ENCODE data around the gene NEURL4. TPM values are rescaled to one million over a fixed set of nuclear protein-coding genes. Genes with fewer than 3 reads are reported as not detected.

Gene NEURL4
- total RNA-seq, 1 experiment from 2014 or later, result 81.7 TPM

DNA sequence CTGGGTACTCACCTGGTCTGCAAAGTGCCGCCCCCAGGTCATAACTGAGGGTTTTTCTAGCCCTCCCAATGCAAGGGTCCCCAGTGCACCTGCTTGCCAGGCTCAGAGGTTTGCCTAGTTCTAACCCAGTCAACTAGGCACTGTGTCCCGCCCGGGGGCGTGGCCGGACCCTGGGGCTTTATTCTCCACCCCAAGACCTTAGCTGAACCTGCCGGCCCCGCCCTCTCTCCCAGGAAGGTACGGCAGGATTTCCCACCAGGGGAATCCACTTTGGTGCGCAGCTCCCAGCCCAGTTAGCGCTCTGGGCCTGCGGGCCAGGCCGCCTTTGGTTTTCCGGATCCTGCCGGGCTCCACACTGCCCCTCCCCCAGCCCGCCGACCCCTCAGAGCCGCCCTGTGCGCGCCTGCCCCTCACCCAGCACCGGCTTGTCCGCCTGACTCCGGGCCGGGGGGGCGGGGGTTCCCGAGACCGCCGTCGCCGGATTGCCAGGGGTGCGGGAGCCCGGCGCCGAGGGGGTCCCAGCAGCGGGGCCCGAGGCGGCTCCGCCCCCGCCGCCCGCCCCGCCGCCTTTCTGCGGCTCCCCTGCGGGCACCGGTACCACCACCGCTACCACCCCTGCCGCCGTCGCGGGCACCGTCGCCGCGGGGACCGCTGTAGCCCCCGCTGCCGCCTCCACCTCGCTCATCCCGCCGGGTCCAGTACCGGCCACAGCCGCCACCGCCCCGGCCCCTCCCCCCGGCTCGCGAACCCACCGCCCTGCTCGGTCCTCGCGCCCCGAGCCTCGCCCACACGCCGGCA lies 35.1 kb downstream of the NEURL4 start:
- H3K27ac ChIP-seq (ENCODE audit: low read depth, low read length, poor library complexity, severe bottlenecking), result no peak overlapping the region
- H3K27me3 ChIP-seq (replicated peaks; ENCODE audit: insufficient read depth, low read depth, low read length, poor library complexity), result no peaks in the 10 kb centered on the region
- ChIA-PET CTCF (no interaction called here), POLR2A (ENCODE audit: low non-redundant PET) (no interaction called here)
- intact Hi-C loops (cut with micrococcal nuclease; ENCODE audit: unreplicated experiment), result no loop called here
- H3K36me3 ChIP-seq (ENCODE audit: insufficient read depth, low read length, poor library complexity, severe bottlenecking), result no peaks in the 10 kb centered on the region
- H3K4me3 ChIP-seq (ENCODE audit: low read depth, low read length, poor library complexity, severe bottlenecking), result peak overlapping the region; percentile 30
- peaks cover 22% of the 10 kb centered on the region for H3K4me1 ChIP-seq (ENCODE audit: insufficient read depth, low read length, poor library complexity, severe bottlenecking)
- H3K9me3 ChIP-seq (ENCODE audit: low read depth, low read length, poor library complexity, severe bottlenecking), result no peaks in the 10 kb centered on the region
- BruUV-seq (replicated peaks), result no TSS peak
- TF ChIP-seq, protein P1, sequence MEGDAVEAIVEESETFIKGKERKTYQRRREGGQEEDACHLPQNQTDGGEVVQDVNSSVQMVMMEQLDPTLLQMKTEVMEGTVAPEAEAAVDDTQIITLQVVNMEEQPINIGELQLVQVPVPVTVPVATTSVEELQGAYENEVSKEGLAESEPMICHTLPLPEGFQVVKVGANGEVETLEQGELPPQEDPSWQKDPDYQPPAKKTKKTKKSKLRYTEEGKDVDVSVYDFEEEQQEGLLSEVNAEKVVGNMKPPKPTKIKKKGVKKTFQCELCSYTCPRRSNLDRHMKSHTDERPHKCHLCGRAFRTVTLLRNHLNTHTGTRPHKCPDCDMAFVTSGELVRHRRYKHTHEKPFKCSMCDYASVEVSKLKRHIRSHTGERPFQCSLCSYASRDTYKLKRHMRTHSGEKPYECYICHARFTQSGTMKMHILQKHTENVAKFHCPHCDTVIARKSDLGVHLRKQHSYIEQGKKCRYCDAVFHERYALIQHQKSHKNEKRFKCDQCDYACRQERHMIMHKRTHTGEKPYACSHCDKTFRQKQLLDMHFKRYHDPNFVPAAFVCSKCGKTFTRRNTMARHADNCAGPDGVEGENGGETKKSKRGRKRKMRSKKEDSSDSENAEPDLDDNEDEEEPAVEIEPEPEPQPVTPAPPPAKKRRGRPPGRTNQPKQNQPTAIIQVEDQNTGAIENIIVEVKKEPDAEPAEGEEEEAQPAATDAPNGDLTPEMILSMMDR (conservative IDR thresholded peaks at IDR 0.05; ENCODE audit: low read depth, low read length), result no peak
- TF ChIP-seq EZH2 (IDR thresholded peaks at IDR 0.05; ENCODE audit: borderline replicate concordance, low read depth, low read length, poor library complexity, severe bottlenecking), result no peak
- no peak for DNase-seq (ENCODE audit: low spot score)

DNA sequence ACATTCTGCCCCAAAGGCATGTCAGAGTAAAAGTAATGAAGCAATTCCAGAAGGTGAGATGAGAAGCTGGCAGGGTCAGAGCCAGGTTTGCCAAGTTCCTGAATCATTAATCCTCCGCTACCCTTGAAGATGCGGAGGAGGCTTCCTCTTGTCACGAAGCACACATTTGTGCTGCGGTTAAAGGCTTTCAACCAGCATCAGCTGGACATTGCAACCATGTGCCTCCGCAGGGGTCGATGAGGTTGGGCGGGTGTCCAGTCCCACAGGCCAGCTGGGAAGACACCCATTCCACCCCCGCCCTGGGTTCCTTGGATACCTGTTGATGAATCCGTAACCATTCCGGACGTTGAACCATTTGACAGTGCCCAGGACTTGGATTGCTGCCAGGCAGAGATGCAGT lies 36.0 kb downstream of the NEURL4 start:
- TF ChIP-seq EZH2 (IDR thresholded peaks at IDR 0.05; ENCODE audit: borderline replicate concordance, low read depth, low read length, poor library complexity, severe bottlenecking), result no peak
- TF ChIP-seq, protein P1 (conservative IDR thresholded peaks at IDR 0.05; ENCODE audit: low read depth, low read length), result no peak
- no peaks in the 10 kb centered on the region for H3K36me3 ChIP-seq (ENCODE audit: insufficient read depth, low read length, poor library complexity, severe bottlenecking)
- BruUV-seq (replicated peaks), result no TSS peak
- peaks cover 22% of the 10 kb centered on the region for H3K4me1 ChIP-seq (ENCODE audit: insufficient read depth, low read length, poor library complexity, severe bottlenecking)
- no peaks in the 10 kb centered on the region for H3K9me3 ChIP-seq (ENCODE audit: low read depth, low read length, poor library complexity, severe bottlenecking)
- CTCF ChIA-PET, result interaction anchor here (0.6 kb wide), 1 partner anchor 270 kb away, joined by 4 read pairs; no protein-coding TSS in a partner anchor
- H3K27ac ChIP-seq (ENCODE audit: low read depth, low read length, poor library complexity, severe bottlenecking), result no peak overlapping the region
- no peak for DNase-seq (ENCODE audit: low spot score)
- no peak overlapping the region for H3K4me3 ChIP-seq (ENCODE audit: low read depth, low read length, poor library complexity, severe bottlenecking)
- POLR2A ChIA-PET (ENCODE audit: low non-redundant PET), result no interaction called here
- intact Hi-C loops (cut with micrococcal nuclease; ENCODE audit: unreplicated experiment), result no loop called here
- H3K27me3 ChIP-seq (replicated peaks; ENCODE audit: insufficient read depth, low read depth, low read length, poor library complexity), result no peaks in the 10 kb centered on the region

DNA sequence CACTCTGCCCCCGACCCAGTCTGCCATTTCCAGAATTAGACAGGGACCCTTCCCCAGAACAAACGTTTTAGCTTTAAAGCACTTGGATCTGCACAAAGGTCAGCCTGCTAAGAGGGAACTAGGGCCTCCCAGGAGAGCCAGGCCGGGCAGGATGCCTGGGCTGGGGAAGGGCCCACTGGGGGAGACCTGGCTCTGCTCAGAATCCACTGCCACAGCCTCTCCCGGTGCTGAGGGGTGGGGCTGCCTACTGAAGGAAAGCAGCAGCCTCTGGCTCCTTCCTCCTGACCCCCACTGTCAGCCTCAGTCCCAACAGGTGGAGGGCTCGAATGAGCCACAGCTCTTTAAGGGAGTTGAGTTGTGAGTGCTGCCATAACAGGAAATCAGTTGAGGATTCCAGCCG lies 36.4 kb downstream of the NEURL4 start:
- ChIA-PET CTCF (interaction anchor here (0.6 kb wide), 1 partner anchor 271 kb away, joined by 4 read pairs; no protein-coding TSS in a partner anchor), POLR2A (ENCODE audit: low non-redundant PET) (interaction anchor here (0.5 kb wide), 1 partner anchor 11 kb away, joined by 21 read pairs; the partner anchor contains the start of gene SLC2A4)
- Histone ChIP-seq H3K27me3 (replicated peaks; ENCODE audit: insufficient read depth, low read depth, low read length, poor library complexity) (no peaks in the 10 kb centered on the region), H3K4me1 (ENCODE audit: insufficient read depth, low read length, poor library complexity, severe bottlenecking) (peaks cover 22% of the 10 kb centered on the region), H3K36me3 (ENCODE audit: insufficient read depth, low read length, poor library complexity, severe bottlenecking) (no peaks in the 10 kb centered on the region), H3K27ac (ENCODE audit: low read depth, low read length, poor library complexity, severe bottlenecking) (no peak overlapping the region), H3K9me3 (ENCODE audit: low read depth, low read length, poor library complexity, severe bottlenecking) (no peaks in the 10 kb centered on the region), H3K4me3 (ENCODE audit: low read depth, low read length, poor library complexity, severe bottlenecking) (no peak overlapping the region)
- no peak for TF ChIP-seq EZH2 (IDR thresholded peaks at IDR 0.05; ENCODE audit: borderline replicate concordance, low read depth, low read length, poor library complexity, severe bottlenecking)
- TF ChIP-seq, protein P1 (conservative IDR thresholded peaks at IDR 0.05; ENCODE audit: low read depth, low read length), result no peak
- no TSS peak for BruUV-seq (replicated peaks)
- no peak for DNase-seq (ENCODE audit: low spot score)
- intact Hi-C loops (cut with micrococcal nuclease; ENCODE audit: unreplicated experiment), result no loop called here

Measured in A673 (cell line).